ENCODE results near the gene PTGR3. TPM values are rescaled to one million over a fixed set of nuclear protein-coding genes. Genes with fewer than 3 reads are reported as not detected.

PTGR3 gene
- polyA plus RNA-seq, 10 donors: 29.3 to 48.8 (median 38.2) TPM

Other genes with a start within 250 kb of the PTGR3 start
- gene TSHZ1, start 1.7 kb upstream of the PTGR3 start, polyA plus RNA-seq (ENCODE audit: insufficient read length in 10 of 10): 10 to 100 TPM; 17.7 to 27.1 (median 23.7) TPM
- not detected for gene SMIM21, start 218.6 kb upstream of the PTGR3 start, polyA plus RNA-seq (ENCODE audit: insufficient read length in 10 of 10)